ENCODE results near the gene BAZ2B. TPM values are rescaled to one million over a fixed set of nuclear protein-coding genes. Genes with fewer than 3 reads are reported as not detected.
A peak's percentile ranks its signal among the peaks of the same experiment; 100 is the strongest.

The BAZ2B gene
- total and polyA plus RNA-seq, 9 of the 15 experiments (the other 6 are each of a cell fraction or from before 2014, with no cell fraction given) = 7.5 to 38.6 (median 19.8) TPM

GRCh38 chr2:159614534-159615366, 1.6 kb downstream of the BAZ2B start (continued):
- peak in 1 of 3 experiments; percentile 62; a peak in 1 of 6 replicates for TF ChIP-seq ZBTB11 (CRISPR knock-in tag; IDR thresholded peaks at IDR 0.05)
- TF ChIP-seq, protein P1, sequence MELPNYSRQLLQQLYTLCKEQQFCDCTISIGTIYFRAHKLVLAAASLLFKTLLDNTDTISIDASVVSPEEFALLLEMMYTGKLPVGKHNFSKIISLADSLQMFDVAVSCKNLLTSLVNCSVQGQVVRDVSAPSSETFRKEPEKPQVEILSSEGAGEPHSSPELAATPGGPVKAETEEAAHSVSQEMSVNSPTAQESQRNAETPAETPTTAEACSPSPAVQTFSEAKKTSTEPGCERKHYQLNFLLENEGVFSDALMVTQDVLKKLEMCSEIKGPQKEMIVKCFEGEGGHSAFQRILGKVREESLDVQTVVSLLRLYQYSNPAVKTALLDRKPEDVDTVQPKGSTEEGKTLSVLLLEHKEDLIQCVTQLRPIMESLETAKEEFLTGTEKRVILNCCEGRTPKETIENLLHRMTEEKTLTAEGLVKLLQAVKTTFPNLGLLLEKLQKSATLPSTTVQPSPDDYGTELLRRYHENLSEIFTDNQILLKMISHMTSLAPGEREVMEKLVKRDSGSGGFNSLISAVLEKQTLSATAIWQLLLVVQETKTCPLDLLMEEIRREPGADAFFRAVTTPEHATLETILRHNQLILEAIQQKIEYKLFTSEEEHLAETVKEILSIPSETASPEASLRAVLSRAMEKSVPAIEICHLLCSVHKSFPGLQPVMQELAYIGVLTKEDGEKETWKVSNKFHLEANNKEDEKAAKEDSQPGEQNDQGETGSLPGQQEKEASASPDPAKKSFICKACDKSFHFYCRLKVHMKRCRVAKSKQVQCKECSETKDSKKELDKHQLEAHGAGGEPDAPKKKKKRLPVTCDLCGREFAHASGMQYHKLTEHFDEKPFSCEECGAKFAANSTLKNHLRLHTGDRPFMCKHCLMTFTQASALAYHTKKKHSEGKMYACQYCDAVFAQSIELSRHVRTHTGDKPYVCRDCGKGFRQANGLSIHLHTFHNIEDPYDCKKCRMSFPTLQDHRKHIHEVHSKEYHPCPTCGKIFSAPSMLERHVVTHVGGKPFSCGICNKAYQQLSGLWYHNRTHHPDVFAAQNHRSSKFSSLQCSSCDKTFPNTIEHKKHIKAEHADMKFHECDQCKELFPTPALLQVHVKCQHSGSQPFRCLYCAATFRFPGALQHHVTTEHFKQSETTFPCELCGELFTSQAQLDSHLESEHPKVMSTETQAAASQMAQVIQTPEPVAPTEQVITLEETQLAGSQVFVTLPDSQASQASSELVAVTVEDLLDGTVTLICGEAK (IDR thresholded peaks at IDR 0.05) = peak; percentile 68
- TF ChIP-seq, protein P1 (CRISPR knock-in tag; IDR thresholded peaks at IDR 0.05) = no peak
- no peak for TF ChIP-seq NR4A1 (CRISPR knock-in tag; IDR thresholded peaks at IDR 0.05)
- peak; percentile 88 for TF ChIP-seq NR4A1 (tag; IDR thresholded peaks at IDR 0.05)
- peak; percentile 7; the same call in 1 of the 2 replicates for TF ChIP-seq MBD2 (IDR thresholded peaks at IDR 0.05; ENCODE audit: borderline replicate concordance, low read depth)
- no peak for TF ChIP-seq PRDM10 (IDR thresholded peaks at IDR 0.05; ENCODE audit: partially characterized antibody)
- TF ChIP-seq E2F5 (CRISPR knock-in tag; IDR thresholded peaks at IDR 0.05) = no peak

Data from K562 (cell line).